ENCODE data around the gene BMP5.

GRCh38 chr6:55705451-55706440 is 169.6 kb downstream of the BMP5 start:
- TF ChIP-seq RAD21 (IDR thresholded peaks at IDR 0.05; ENCODE audit: insufficient read depth, low read depth, low read length) (no peak), CTCF (IDR thresholded peaks at IDR 0.05 in 2 of 3, conservative IDR thresholded peaks at IDR 0.05 in 1 of 3; ENCODE audit: control insufficient read depth in 2 of 3, extremely low read depth in 1 of 3, insufficient read depth in 1 of 3, low read depth in 3 of 3, low read length in 3 of 3) (no peak), TCF7 (IDR thresholded peaks at IDR 0.05; ENCODE audit: borderline replicate concordance) (no peak), GABPA (IDR thresholded peaks at IDR 0.05; ENCODE audit: low read depth) (no peak), E4F1 (IDR thresholded peaks at IDR 0.05; ENCODE audit: borderline replicate concordance, partially characterized antibody) (no peak), CHD1 (IDR thresholded peaks at IDR 0.05; ENCODE audit: low read depth, low read length) (no peak), POLR2A (IDR thresholded peaks at IDR 0.05; ENCODE audit: low read depth, low read length) (no peak), TAF1 (IDR thresholded peaks at IDR 0.05; ENCODE audit: borderline replicate concordance, low read depth, low read length) (no peak)

Data from GM12878 (cell line).